ENCODE measurements around the gene ABCC1. TPM values are rescaled to one million over a fixed set of nuclear protein-coding genes. Genes with fewer than 3 reads are reported as not detected.

ABCC1 gene
- total RNA-seq, 1 experiment from 2014 or later: 139 TPM

- Histone ChIP-seq H3K9me2 (ENCODE audit: insufficient read depth) (no peaks in the 10 kb centered on the region), H3K27ac (no peak overlapping the region), H3K27me3 (ENCODE audit: insufficient read depth, low read depth) (no peaks in the 10 kb centered on the region; the same call in 1 of the 2 replicates), H3K4me2 (no peak overlapping the region), H3K4me3 (no peak overlapping the region), H3F3A (ENCODE audit: insufficient read depth, low read depth) (no peaks in the 10 kb centered on the region), H3K79me2 (ENCODE audit: low read depth) (no peaks in the 10 kb centered on the region), H3K4me1 (replicated peaks; ENCODE audit: insufficient read depth) (no peaks in the 10 kb centered on the region), H2AFZ (no peak overlapping the region), H3K36me3 (ENCODE audit: low read depth) (no peaks in the 10 kb centered on the region), H3K9me3 (ENCODE audit: insufficient read depth, low read depth) (no peaks in the 10 kb centered on the region), H4K20me1 (ENCODE audit: insufficient read depth) (no peaks in the 10 kb centered on the region)
- no peak for TF ChIP-seq CTCF (conservative IDR thresholded peaks at IDR 0.05)
- no peak for TF ChIP-seq EZH2 (IDR thresholded peaks at IDR 0.05; ENCODE audit: low read depth)
- intact Hi-C loops (cut with micrococcal nuclease; ENCODE audit: unreplicated experiment): no loop called here
- BruUV-seq (replicated peaks): no TSS peak
- CTCF ChIA-PET: no interaction called here
- POLR2A ChIA-PET (ENCODE audit: unreplicated experiment): interaction anchor here (0.7 kb wide), 1 partner anchor 430 kb away, joined by 8 read pairs; no protein-coding TSS in a partner anchor
- no peak for DNase-seq
These were observed 237.4 kb downstream of the ABCC1 start for GRCh38 chr16:16186820-16187219.

- Histone ChIP-seq H3K9me2 (ENCODE audit: insufficient read depth) (no peaks in the 10 kb centered on the region), H3K9me3 (ENCODE audit: insufficient read depth, low read depth) (no peaks in the 10 kb centered on the region), H2AFZ (no peak overlapping the region), H3K27me3 (ENCODE audit: insufficient read depth, low read depth) (no peaks in the 10 kb centered on the region; the same call in 1 of the 2 replicates), H4K20me1 (ENCODE audit: insufficient read depth) (no peaks in the 10 kb centered on the region), H3K79me2 (ENCODE audit: low read depth) (no peaks in the 10 kb centered on the region), H3F3A (ENCODE audit: insufficient read depth, low read depth) (no peaks in the 10 kb centered on the region), H3K27ac (no peak overlapping the region), H3K36me3 (ENCODE audit: low read depth) (no peaks in the 10 kb centered on the region), H3K4me2 (no peak overlapping the region), H3K4me1 (replicated peaks; ENCODE audit: insufficient read depth) (no peaks in the 10 kb centered on the region), H3K4me3 (no peak overlapping the region)
- ChIA-PET POLR2A (ENCODE audit: unreplicated experiment) (no interaction called here), CTCF (interaction anchor here (0.6 kb wide), 1 partner anchor 1545 kb away, joined by 8 read pairs; no protein-coding TSS in a partner anchor)
- intact Hi-C loops (cut with micrococcal nuclease; ENCODE audit: unreplicated experiment): no loop called here
- no peak for DNase-seq
- no TSS peak for BruUV-seq (replicated peaks)
- no peak for TF ChIP-seq CTCF (conservative IDR thresholded peaks at IDR 0.05)
- no peak for TF ChIP-seq EZH2 (IDR thresholded peaks at IDR 0.05; ENCODE audit: low read depth)
These were observed 239.4 kb downstream of the ABCC1 start for GRCh38 chr16:16188827-16189226.

- Histone ChIP-seq H3K4me1 (replicated peaks; ENCODE audit: insufficient read depth) (no peaks in the 10 kb centered on the region), H2AFZ (no peak overlapping the region), H3K4me3 (no peak overlapping the region), H3K79me2 (ENCODE audit: low read depth) (no peaks in the 10 kb centered on the region), H3K36me3 (ENCODE audit: low read depth) (no peaks in the 10 kb centered on the region), H3F3A (ENCODE audit: insufficient read depth, low read depth) (no peaks in the 10 kb centered on the region), H3K27ac (no peak overlapping the region), H3K9me3 (ENCODE audit: insufficient read depth, low read depth) (no peaks in the 10 kb centered on the region), H3K4me2 (no peak overlapping the region), H3K27me3 (ENCODE audit: insufficient read depth, low read depth) (no peaks in the 10 kb centered on the region; the same call in 1 of the 2 replicates), H3K9me2 (ENCODE audit: insufficient read depth) (no peaks in the 10 kb centered on the region), H4K20me1 (ENCODE audit: insufficient read depth) (no peaks in the 10 kb centered on the region)
- no TSS peak for BruUV-seq (replicated peaks)
- intact Hi-C loops (cut with micrococcal nuclease; ENCODE audit: unreplicated experiment): no loop called here
- ChIA-PET POLR2A (ENCODE audit: unreplicated experiment) (no interaction called here), CTCF (no interaction called here)
- DNase-seq: no peak
- TF ChIP-seq EZH2 (IDR thresholded peaks at IDR 0.05; ENCODE audit: low read depth) (no peak), CTCF (conservative IDR thresholded peaks at IDR 0.05) (no peak)
These were observed 240.4 kb downstream of the ABCC1 start for GRCh38 chr16:16189842-16190241.
